HCT116 (cell line): ENCODE data around the gene SLC17A5. TPM values are rescaled to one million over a fixed set of nuclear protein-coding genes. Genes with fewer than 3 reads are reported as not detected.

ENCODE experiments used
- ATAC-seq: fragments of 200-7000 bp; cut with Tn5 transposase; 2 replicates; pipeline ENCODE4 v1.9.1; 2020; ENCODE audit warnings: mild to moderate bottlenecking, moderate library complexity
- BruUV-seq: library from RNA; stranded (reverse); fragments of 400-500 nt; replicated peaks from 2 replicates; lab custom pipeline; 2021; lab: Mats Ljungman, UMichigan
- CTCF ChIA-PET: fragments of 300-600 bp; sonication (Branson Sonifier 250); formaldehyde crosslinking; loops from one replicate; lab custom pipeline; 2021; ENCODE audit warnings: antibody characterized with exemption; lab: Charles Lee
- POLR2A ChIA-PET: fragments of 300-600, 350-600 bp; sonication (Branson Sonifier 250); formaldehyde crosslinking; loops from one replicate; lab custom pipeline; 2021; ENCODE audit warnings: antibody characterized with exemption; lab: Charles Lee
- RAD21 ChIA-PET, 2 experiments: fragments of 300-600 bp; sonication (Branson Sonifier 250); formaldehyde crosslinking; loops; one replicate each; lab custom pipeline; 2023; ENCODE audit warnings: low total read pairs in 2 of 2; ENCODE audit not compliant: uncharacterized antibody in 2 of 2, unreplicated experiment in 2 of 2, low non-redundant PET in 1 of 2; lab: Charles Lee
- DNase-seq: peaks from one replicate; pipeline ENCODE4 v3.0.0-alpha.2; 2010; ENCODE audit warnings: low read depth, low spot score
- H2AFZ ChIP-seq: fragments of 200-600 bp; shearing (Covaris generic), sonication (generic); 2 replicates; pipeline ENCODE4 v1.6.1; 2017; ENCODE audit warnings: low read depth, mixed run types, mixed read lengths, antibody characterized with exemption, low read length; ENCODE audit not compliant: poor library complexity, severe bottlenecking
- H3K27ac ChIP-seq: 2 replicates; pipeline ENCODE4 v1.5.1; 2012; ENCODE audit warnings: low read depth, low read length
- H3K27me3 ChIP-seq: fragments of 200-600 bp; sonication (generic); 2 replicates; pipeline ENCODE4 v1.6.1; 2016; ENCODE audit warnings: mixed run types, low read length, mixed read lengths; ENCODE audit not compliant: insufficient read depth
- H3K36me3 ChIP-seq, 2 experiments: fragments of 200-500 bp in 1 of 2; fragments of 200-600 bp in 1 of 2; sonication (Bioruptor generic) in 1 of 2; sonication (generic) in 1 of 2; 2 replicates each; pipeline versions ENCODE4 v1.5.1 to v1.6.1; 2014 to 2016; ENCODE audit warnings: low read length in 2 of 2, inconsistent platforms in 1 of 2, mixed read lengths in 1 of 2, mixed run types in 1 of 2; ENCODE audit not compliant: insufficient read depth in 2 of 2, control insufficient read depth in 1 of 2
- H3K4me1 ChIP-seq, 2 experiments: fragments of 200-600 bp in 1 of 2; sonication (generic) in 1 of 2; 2 replicates each; pipeline versions ENCODE4 v1.5.1 to v1.6.1; 2012 to 2017; ENCODE audit warnings: low read length in 2 of 2, inconsistent platforms in 1 of 2, mild to moderate bottlenecking in 1 of 2, mixed read lengths in 1 of 2, mixed run types in 1 of 2, moderate library complexity in 1 of 2; ENCODE audit not compliant: insufficient read depth in 2 of 2, control insufficient read depth in 1 of 2
- H3K4me2 ChIP-seq: fragments of 200-600 bp; sonication (generic); 2 replicates; pipeline ENCODE4 v1.6.1; 2017; ENCODE audit warnings: mixed run types, low read length, mixed read lengths
- H3K4me3 ChIP-seq, 2 experiments: fragments of 200-600 bp in 1 of 2; sonication (generic) in 1 of 2; replicated peaks in 1 of 2; 2 replicates each; pipeline ENCODE4 v1.5.1; 2011 to 2016; ENCODE audit warnings: low read length in 2 of 2, control low read depth in 1 of 2, low read depth in 1 of 2, mild to moderate bottlenecking in 1 of 2, mixed read lengths in 1 of 2, mixed run types in 1 of 2
- H3K79me2 ChIP-seq: fragments of 200-600 bp; sonication (generic); 2 replicates; pipeline ENCODE4 v1.6.1; 2017; ENCODE audit warnings: mild to moderate bottlenecking, mixed run types, low read length, moderate library complexity, mixed read lengths; ENCODE audit not compliant: insufficient read depth
- H3K9ac ChIP-seq: fragments of 200-600 bp; sonication (generic); 2 replicates; pipeline ENCODE4 v1.6.1; 2016; ENCODE audit warnings: low read length, mixed read lengths
- H3K9me2 ChIP-seq: fragments of 200-600 bp; sonication (generic), shearing (Covaris generic); 2 replicates; pipeline ENCODE4 v1.6.1; 2017; ENCODE audit warnings: mixed run types, mild to moderate bottlenecking, moderate library complexity; ENCODE audit not compliant: insufficient read depth
- H3K9me3 ChIP-seq, 2 experiments: fragments of 200-500 bp in 1 of 2; fragments of 200-600 bp in 1 of 2; sonication (Bioruptor generic) in 1 of 2; sonication (generic) in 1 of 2; 2 replicates each; pipeline ENCODE4 v1.6.1; 2014 to 2017; ENCODE audit warnings: low read length in 2 of 2, mixed read lengths in 2 of 2, inconsistent platforms in 1 of 2, low read depth in 1 of 2, mild to moderate bottlenecking in 1 of 2, mixed run types in 1 of 2, moderate library complexity in 1 of 2; ENCODE audit not compliant: control insufficient read depth in 1 of 2, insufficient read depth in 1 of 2
- H4K20me1 ChIP-seq: fragments of 200-600 bp; sonication (generic), shearing (Covaris generic); 2 replicates; pipeline ENCODE4 v1.6.1; 2017; ENCODE audit warnings: mixed run types, mild to moderate bottlenecking, moderate library complexity; ENCODE audit not compliant: insufficient read depth
- CEBPB ChIP-seq: IDR thresholded peaks from 2 replicates; pipeline ENCODE4 v1.6.1; 2012; ENCODE audit warnings: low read depth
- CTCF ChIP-seq, 3 experiments: fragments of 200-600 bp in 1 of 3; sonication (generic) in 1 of 3; IDR thresholded peaks in 2 of 3; conservative IDR thresholded peaks in 1 of 3; 2 replicates each; pipeline ENCODE4 v1.5.1; 2012 to 2017; ENCODE audit warnings: low read depth in 2 of 3, low read length in 2 of 3, antibody characterized with exemption in 1 of 3, borderline replicate concordance in 1 of 3, control low read depth in 1 of 3, mild to moderate bottlenecking in 1 of 3, mixed read lengths in 1 of 3, mixed run types in 1 of 3, moderate library complexity in 1 of 3; ENCODE audit not compliant: insufficient read depth in 1 of 3
- ELF1 ChIP-seq: IDR thresholded peaks from 2 replicates; pipeline ENCODE4 v1.6.1; 2012; ENCODE audit warnings: low read depth, borderline replicate concordance
- FOSL1 ChIP-seq: IDR thresholded peaks from 2 replicates; pipeline ENCODE4 v1.6.1; 2012; ENCODE audit warnings: low read depth
- JUND ChIP-seq: IDR thresholded peaks from 2 replicates; pipeline ENCODE4 v1.6.1; 2012
- POLR2A ChIP-seq: IDR thresholded peaks from 2 replicates; pipeline ENCODE4 v1.7.0; 2011; ENCODE audit warnings: borderline replicate concordance; ENCODE audit not compliant: insufficient read depth, insufficient read length; ENCODE audit errors: extremely low read depth
- POLR2AphosphoS5 ChIP-seq: IDR thresholded peaks from 2 replicates; pipeline ENCODE4 v1.6.1; 2011; ENCODE audit warnings: mild to moderate bottlenecking, low read depth, low read length, moderate library complexity
- RAD21 ChIP-seq: IDR thresholded peaks from 2 replicates; pipeline ENCODE4 v1.6.1; 2012; ENCODE audit warnings: low read depth, mild to moderate bottlenecking
- SIN3A ChIP-seq: IDR thresholded peaks from 2 replicates; pipeline ENCODE4 v1.6.1; 2012; ENCODE audit warnings: low read depth
- intact Hi-C: fragments of 100-400 bp; cut with micrococcal nuclease; formaldehyde crosslinking; loops from 2 replicates; pipeline ENCODE4 v1.10.0; 2022
- total RNA-seq: library from RNA; stranded (reverse); gene quantifications from one replicate; pipeline ENCODE4 v1.2.1, GENCODE V29; 2021; ENCODE audit not compliant: unreplicated experiment

The SLC17A5 gene
- total RNA-seq, 1 experiment from 2014 or later, result 17.0 TPM

DNA sequence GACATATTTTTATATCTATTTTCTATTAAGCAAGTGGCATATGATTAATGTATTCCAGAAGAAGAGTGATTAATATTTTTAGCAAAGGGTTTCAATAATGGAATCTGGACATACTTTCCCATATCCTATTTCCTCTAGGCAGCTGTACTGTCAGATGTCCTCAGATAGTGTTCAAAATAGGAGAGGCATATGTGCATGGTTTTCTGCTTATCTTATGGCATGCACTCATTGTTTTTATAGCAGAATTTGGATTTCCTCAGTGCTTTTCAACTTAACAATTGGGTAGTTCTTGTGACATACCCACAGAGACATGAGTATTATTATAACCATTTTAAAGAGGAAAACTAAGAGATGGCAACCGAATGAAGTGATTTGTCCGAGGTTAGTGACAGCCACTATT, 12.6 kb upstream of the SLC17A5 start:
- BruUV-seq, result no TSS peak
- intact Hi-C loops, result no loop called here
- ATAC-seq, result no peak
- Histone ChIP-seq H3K9me2 (no peaks in the 10 kb centered on the region), H3K9ac (no peak overlapping the region), H4K20me1 (no peaks in the 10 kb centered on the region), H3K27ac (no peak overlapping the region), H3K36me3 (no peaks in the 10 kb centered on the region), H3K79me2 (no peaks in the 10 kb centered on the region), H3K27me3 (no peaks in the 10 kb centered on the region), H3K4me2 (peak overlapping the region; percentile 8; the same call in 1 of the 2 replicates), H3K4me3 (no peak overlapping the region), H2AFZ (no peak overlapping the region), H3K9me3 (no peaks in the 10 kb centered on the region), H3K4me1 (peaks cover 6 to 14% of the 10 kb centered on the region in 2 experiments; a peak in 3 of 4 replicates)
- TF ChIP-seq FOSL1 (no peak), JUND (no peak), ELF1 (no peak), POLR2A (no peak), RAD21 (no peak), POLR2AphosphoS5 (no peak), CEBPB (no peak), CTCF (IDR thresholded peaks at IDR 0.05 in 2 of 3, conservative IDR thresholded peaks at IDR 0.05 in 1 of 3; ENCODE audit: borderline replicate concordance in 1 of 3, insufficient read depth in 1 of 3, low read depth in 2 of 3, low read length in 2 of 3) (no peak), SIN3A (no peak)
- CTCF ChIA-PET, result no interaction called here
- DNase-seq, result no peak
- RAD21 ChIA-PET, result no interaction called here
- POLR2A ChIA-PET, result interaction anchor here (1.0 kb wide), 1 partner anchor 12 kb away, joined by 3 read pairs; no protein-coding TSS in a partner anchor
